PC-3 (cell line): Measurements from ENCODE around the gene MED15.

Experiments
- CTCF ChIP-seq: fragments of 300-600 bp; sonication (generic); conservative IDR thresholded peaks from 2 replicates; pipeline ENCODE4 v1.5.1; 2017; ENCODE audit warnings: antibody characterized with exemption, low read depth, mild to moderate bottlenecking, low read length
- EZH2 ChIP-seq: fragments of 300-600 bp; sonication (generic); IDR thresholded peaks from one replicate; pipeline ENCODE4 v1.6.1; 2017; ENCODE audit warnings: antibody characterized with exemption, mild to moderate bottlenecking, low read length; ENCODE audit not compliant: unreplicated experiment
- EZH2phosphoT487 ChIP-seq: fragments of 300-600 bp; sonication (generic); IDR thresholded peaks from 2 replicates; pipeline ENCODE4 v1.6.1; 2018; ENCODE audit warnings: mild to moderate bottlenecking, antibody characterized with exemption, low read length, borderline replicate concordance

- TF ChIP-seq CTCF (no peak), EZH2 (no peak), EZH2phosphoT487 (no peak)
Observed at GRCh38 chr22:20528405-20528978, 21.1 kb downstream of the MED15 start.
